Measurements from ENCODE around the gene EXO1. TPM values are rescaled to one million over a fixed set of nuclear protein-coding genes. Genes with fewer than 3 reads are reported as not detected.

Gene EXO1
- total RNA-seq, 1 experiment from 2014 or later, result 26.3 TPM

- CTCF ChIA-PET, result no interaction called here
- Histone ChIP-seq H3K27me3 (ENCODE audit: control insufficient read depth, insufficient read depth, low read length) (no peaks in the 10 kb centered on the region), H3K36me3 (ENCODE audit: control insufficient read depth, insufficient read depth, low read length) (no peaks in the 10 kb centered on the region), H3K4me1 (ENCODE audit: control insufficient read depth, insufficient read depth, low read length) (peaks cover 6% of the 10 kb centered on the region; the same call in 1 of the 2 replicates), H3K4me3 (ENCODE audit: low read depth in 2 of 2, low read length in 2 of 2) (no peak overlapping the region), H3K9me3 (ENCODE audit: control insufficient read depth, insufficient read depth, low read depth, low read length) (no peaks in the 10 kb centered on the region), H3K27ac (ENCODE audit: low read length) (no peak overlapping the region)
- TF ChIP-seq SIN3A (IDR thresholded peaks at IDR 0.05; ENCODE audit: borderline replicate concordance, insufficient read depth, low read depth, low read length) (no peak), CTCF (IDR thresholded peaks at IDR 0.05) (no peak), TCF7L2 (IDR thresholded peaks at IDR 0.05; ENCODE audit: low read depth, low read length) (no peak), POLR2AphosphoS5 (IDR thresholded peaks at IDR 0.05; ENCODE audit: low read depth, low read length) (no peak), REST (IDR thresholded peaks at IDR 0.05; ENCODE audit: insufficient read depth in 1 of 2, low read depth in 2 of 2, low read length in 1 of 2) (no peak)
- in situ Hi-C loops (cut with HindIII; ENCODE audit: low pct_unique_long_range_greater_than_20kb, low sequenced_read_pairs) (no loop called here), intact Hi-C loops (cut with micrococcal nuclease; ENCODE audit: unreplicated experiment) (no loop called here)
- no TSS peak for BruUV-seq (replicated peaks)
- POLR2A ChIA-PET, result no interaction called here
- ATAC-seq (no peak; the same call in 1 of the 2 replicates), DNase-seq (ENCODE audit: low read depth, low spot score) (no peak)
These were observed 5.4 kb upstream of the EXO1 start for GRCh38 chr1:241842565-241842964.

GRCh38 chr1:241844593-241844992, 3.4 kb upstream of the EXO1 start:
- BruUV-seq (replicated peaks), result no TSS peak
- DNase-seq (ENCODE audit: low read depth, low spot score) (no peak), ATAC-seq (no peak)
- in situ Hi-C loops (cut with HindIII; ENCODE audit: low pct_unique_long_range_greater_than_20kb, low sequenced_read_pairs) (no loop called here), intact Hi-C loops (cut with micrococcal nuclease; ENCODE audit: unreplicated experiment) (no loop called here)
- Histone ChIP-seq H3K27ac (ENCODE audit: low read length) (no peak overlapping the region), H3K4me3 (ENCODE audit: low read depth in 2 of 2, low read length in 2 of 2) (no peak overlapping the region), H3K36me3 (ENCODE audit: control insufficient read depth, insufficient read depth, low read length) (peaks cover 4% of the 10 kb centered on the region; the same call in 1 of the 2 replicates), H3K27me3 (ENCODE audit: control insufficient read depth, insufficient read depth, low read length) (no peaks in the 10 kb centered on the region), H3K9me3 (ENCODE audit: control insufficient read depth, insufficient read depth, low read depth, low read length) (no peaks in the 10 kb centered on the region), H3K4me1 (ENCODE audit: control insufficient read depth, insufficient read depth, low read length) (peaks cover 14% of the 10 kb centered on the region)
- CTCF ChIA-PET, result interaction anchor here (0.6 kb wide), 1 partner anchor 120 kb away, joined by 4 read pairs; no protein-coding TSS in a partner anchor
- POLR2A ChIA-PET, result no interaction called here
- TF ChIP-seq SIN3A (IDR thresholded peaks at IDR 0.05; ENCODE audit: borderline replicate concordance, insufficient read depth, low read depth, low read length) (no peak), TCF7L2 (IDR thresholded peaks at IDR 0.05; ENCODE audit: low read depth, low read length) (no peak), POLR2AphosphoS5 (IDR thresholded peaks at IDR 0.05; ENCODE audit: low read depth, low read length) (no peak), CTCF (IDR thresholded peaks at IDR 0.05) (no peak), REST (IDR thresholded peaks at IDR 0.05; ENCODE audit: insufficient read depth in 1 of 2, low read depth in 2 of 2, low read length in 1 of 2) (no peak)
